Liver (tissue), 3 donors: ENCODE measurements around the gene RMND1.

Source experiments
- CTCF ChIP-seq: fragments of 150-350 bp; IDR thresholded peaks from 2 replicates; pipeline ENCODE4 v1.5.1; 2017; ENCODE audit warnings: improper control_type of control experiment, low read depth, low read length; ENCODE audit not compliant: missing input control
- FOXA2 ChIP-seq: IDR thresholded peaks from 2 replicates; pipeline ENCODE4 v1.6.1; 2016; ENCODE audit warnings: antibody characterized with exemption
- HNF4G ChIP-seq: IDR thresholded peaks from 2 replicates; pipeline ENCODE4 v1.6.1; 2016; ENCODE audit warnings: antibody characterized with exemption
- JUND ChIP-seq, 2 donors: IDR thresholded peaks; 2 replicates each; pipeline ENCODE4 v1.6.1; 2016; ENCODE audit warnings: antibody characterized with exemption in 2 of 2
- RAD21 ChIP-seq, 2 donors: IDR thresholded peaks; 2 replicates each; pipeline ENCODE4 v1.6.1; 2016; ENCODE audit warnings: antibody characterized with exemption in 2 of 2, mild to moderate bottlenecking in 2 of 2
- SP1 ChIP-seq: IDR thresholded peaks from 2 replicates; pipeline ENCODE4 v1.6.1; 2018; ENCODE audit warnings: antibody characterized with exemption, mild to moderate bottlenecking
- TAF1 ChIP-seq: conservative IDR thresholded peaks from 2 replicates; pipeline ENCODE4 v1.6.1; 2016; ENCODE audit warnings: antibody characterized with exemption, mild to moderate bottlenecking
- YY1 ChIP-seq: IDR thresholded peaks from 2 replicates; pipeline ENCODE4 v1.6.1; 2016; ENCODE audit warnings: antibody characterized with exemption, mild to moderate bottlenecking
- donor health status: healthy.
- donor health status: healthy.

GRCh38 chr6:151488226-151488625, 36.3 kb upstream of the RMND1 start:
- TF ChIP-seq CTCF = no peak
- no peak for TF ChIP-seq HNF4G
- no peak for TF ChIP-seq JUND (IDR thresholded peaks at IDR 0.05)
- no peak for TF ChIP-seq TAF1
- TF ChIP-seq YY1 = no peak
- no peak for TF ChIP-seq RAD21 (IDR thresholded peaks at IDR 0.05)
- no peak for TF ChIP-seq FOXA2
- no peak for TF ChIP-seq SP1
